Panc1 (cell line): ENCODE results near the gene PROS1. TPM values are rescaled to one million over a fixed set of nuclear protein-coding genes. Genes with fewer than 3 reads are reported as not detected.

Source experiments
- ATAC-seq: fragments of 200-7000 bp; cut with Tn5 transposase; 2 replicates; pipeline ENCODE4 v1.9.1; 2020; ENCODE audit warnings: mild to moderate bottlenecking, moderate library complexity
- BruUV-seq: library from RNA; stranded (reverse); fragments of 400-500 nt; replicated peaks from 2 replicates; lab custom pipeline; 2021; lab: Mats Ljungman, UMichigan
- CTCF ChIA-PET: fragments of 300-600 bp; sonication (Branson Sonifier 250); formaldehyde crosslinking; loops from one replicate; lab custom pipeline; 2022; ENCODE audit warnings: antibody characterized with exemption; lab: Charles Lee
- POLR2A ChIA-PET: fragments of 300-600 bp; sonication (Branson Sonifier 250); formaldehyde crosslinking; loops from one replicate; lab custom pipeline; 2022; ENCODE audit warnings: antibody characterized with exemption; lab: Charles Lee
- DNase-seq: peaks from one replicate; pipeline ENCODE4 v3.0.0-alpha.2; 2010; ENCODE audit warnings: low read depth, low spot score
- H3K27ac ChIP-seq: 2 replicates; pipeline ENCODE4 v1.5.1; 2011; ENCODE audit warnings: mild to moderate bottlenecking, low read length, inconsistent platforms
- H3K27me3 ChIP-seq: fragments of 200-500 bp; sonication (Bioruptor generic); 2 replicates; pipeline ENCODE4 v1.6.0; 2014; ENCODE audit warnings: low read length, inconsistent platforms; ENCODE audit not compliant: control insufficient read depth, insufficient read depth
- H3K36me3 ChIP-seq: fragments of 200-500 bp; sonication (Bioruptor generic); 2 replicates; pipeline ENCODE4 v1.5.1; 2014; ENCODE audit warnings: inconsistent platforms, mild to moderate bottlenecking, low read length, moderate library complexity; ENCODE audit not compliant: control insufficient read depth, insufficient read depth
- H3K4me1 ChIP-seq: 2 replicates; pipeline ENCODE4 v1.5.1; 2011; ENCODE audit warnings: inconsistent platforms, mild to moderate bottlenecking, low read length, moderate library complexity; ENCODE audit not compliant: control insufficient read depth, insufficient read depth
- H3K4me3 ChIP-seq, 2 experiments: 2 replicates each; pipeline ENCODE4 v1.5.1; 2011 to 2012; ENCODE audit warnings: low read depth in 2 of 2, low read length in 2 of 2, mild to moderate bottlenecking in 2 of 2, inconsistent platforms in 1 of 2, moderate library complexity in 1 of 2
- H3K9me3 ChIP-seq: fragments of 200-500 bp; sonication (Bioruptor generic); 2 replicates; pipeline ENCODE4 v1.5.1; 2014; ENCODE audit warnings: low read depth, mild to moderate bottlenecking, inconsistent platforms, low read length, moderate library complexity; ENCODE audit not compliant: control insufficient read depth, insufficient read depth
- POLR2AphosphoS5 ChIP-seq: IDR thresholded peaks from 2 replicates; pipeline ENCODE4 v1.6.1; 2012; ENCODE audit warnings: mild to moderate bottlenecking, low read depth, low read length, moderate library complexity
- SIN3A ChIP-seq: IDR thresholded peaks from 2 replicates; pipeline ENCODE4 v1.6.1; 2012; ENCODE audit warnings: low read depth, mild to moderate bottlenecking, low read length, moderate library complexity, borderline replicate concordance; ENCODE audit not compliant: insufficient read depth
- TCF7L2 ChIP-seq: IDR thresholded peaks from 2 replicates; pipeline ENCODE4 v1.6.1; 2011; ENCODE audit warnings: mild to moderate bottlenecking, low read depth, low read length, inconsistent platforms
- in situ Hi-C: cut with HindIII; loops from 2 replicates; pipeline ENCODE4 v1.10.0; 2016; ENCODE audit warnings: low sequenced_read_pairs, low pct_unique_long_range_greater_than_20kb
- intact Hi-C: fragments of 100-400 bp; cut with micrococcal nuclease; formaldehyde crosslinking; loops from one replicate; pipeline ENCODE4 v1.10.0; 2022; ENCODE audit not compliant: unreplicated experiment
- total RNA-seq: library from RNA; stranded (reverse); gene quantifications from one replicate; pipeline ENCODE4 v1.2.1, GENCODE V29; 2021; ENCODE audit not compliant: unreplicated experiment
- TF ChIP-seq, protein P1 (sequence below): fragments of 450-650 bp; IDR thresholded peaks from 2 replicates; pipeline ENCODE4 v1.5.1; 2017; ENCODE audit warnings: mild to moderate bottlenecking
- TF ChIP-seq, protein P2 (sequence below), 2 experiments: IDR thresholded peaks; 2 replicates each; pipeline ENCODE4 v1.6.1; 2011 to 2012; ENCODE audit warnings: low read depth in 2 of 2, control low read depth in 1 of 2, low read length in 1 of 2, mild to moderate bottlenecking in 1 of 2, moderate library complexity in 1 of 2; ENCODE audit not compliant: insufficient read depth in 1 of 2

PROS1 gene
- total RNA-seq, 1 experiment from 2014 or later: 16.8 TPM

DNA sequence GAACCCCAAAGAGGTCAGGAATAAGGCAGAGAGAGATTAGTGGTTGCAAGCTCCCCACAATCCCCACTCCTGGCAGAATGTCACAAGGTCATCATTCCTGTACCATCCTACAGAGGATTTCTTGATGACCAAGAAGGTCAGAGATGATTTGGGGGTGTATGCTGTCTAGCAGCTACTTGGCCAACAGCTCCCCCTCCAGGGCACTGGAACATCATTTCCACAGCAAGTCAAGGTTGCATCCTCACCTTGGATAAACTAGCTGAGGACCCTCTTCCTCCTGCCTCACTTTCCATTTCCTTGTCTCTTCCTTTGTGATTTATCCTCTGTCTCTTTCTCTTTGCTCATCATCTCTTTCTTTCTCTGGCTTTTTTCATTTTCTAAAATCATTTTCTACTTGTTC is 106.3 kb downstream of the PROS1 start:
- H3K4me3 ChIP-seq: no peak overlapping the region
- no peaks in the 10 kb centered on the region for H3K36me3 ChIP-seq
- TF ChIP-seq, protein P1, sequence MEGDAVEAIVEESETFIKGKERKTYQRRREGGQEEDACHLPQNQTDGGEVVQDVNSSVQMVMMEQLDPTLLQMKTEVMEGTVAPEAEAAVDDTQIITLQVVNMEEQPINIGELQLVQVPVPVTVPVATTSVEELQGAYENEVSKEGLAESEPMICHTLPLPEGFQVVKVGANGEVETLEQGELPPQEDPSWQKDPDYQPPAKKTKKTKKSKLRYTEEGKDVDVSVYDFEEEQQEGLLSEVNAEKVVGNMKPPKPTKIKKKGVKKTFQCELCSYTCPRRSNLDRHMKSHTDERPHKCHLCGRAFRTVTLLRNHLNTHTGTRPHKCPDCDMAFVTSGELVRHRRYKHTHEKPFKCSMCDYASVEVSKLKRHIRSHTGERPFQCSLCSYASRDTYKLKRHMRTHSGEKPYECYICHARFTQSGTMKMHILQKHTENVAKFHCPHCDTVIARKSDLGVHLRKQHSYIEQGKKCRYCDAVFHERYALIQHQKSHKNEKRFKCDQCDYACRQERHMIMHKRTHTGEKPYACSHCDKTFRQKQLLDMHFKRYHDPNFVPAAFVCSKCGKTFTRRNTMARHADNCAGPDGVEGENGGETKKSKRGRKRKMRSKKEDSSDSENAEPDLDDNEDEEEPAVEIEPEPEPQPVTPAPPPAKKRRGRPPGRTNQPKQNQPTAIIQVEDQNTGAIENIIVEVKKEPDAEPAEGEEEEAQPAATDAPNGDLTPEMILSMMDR: peak; percentile 23; the same call in 1 of the 2 replicates
- TF ChIP-seq SIN3A: no peak
- TF ChIP-seq, protein P2, sequence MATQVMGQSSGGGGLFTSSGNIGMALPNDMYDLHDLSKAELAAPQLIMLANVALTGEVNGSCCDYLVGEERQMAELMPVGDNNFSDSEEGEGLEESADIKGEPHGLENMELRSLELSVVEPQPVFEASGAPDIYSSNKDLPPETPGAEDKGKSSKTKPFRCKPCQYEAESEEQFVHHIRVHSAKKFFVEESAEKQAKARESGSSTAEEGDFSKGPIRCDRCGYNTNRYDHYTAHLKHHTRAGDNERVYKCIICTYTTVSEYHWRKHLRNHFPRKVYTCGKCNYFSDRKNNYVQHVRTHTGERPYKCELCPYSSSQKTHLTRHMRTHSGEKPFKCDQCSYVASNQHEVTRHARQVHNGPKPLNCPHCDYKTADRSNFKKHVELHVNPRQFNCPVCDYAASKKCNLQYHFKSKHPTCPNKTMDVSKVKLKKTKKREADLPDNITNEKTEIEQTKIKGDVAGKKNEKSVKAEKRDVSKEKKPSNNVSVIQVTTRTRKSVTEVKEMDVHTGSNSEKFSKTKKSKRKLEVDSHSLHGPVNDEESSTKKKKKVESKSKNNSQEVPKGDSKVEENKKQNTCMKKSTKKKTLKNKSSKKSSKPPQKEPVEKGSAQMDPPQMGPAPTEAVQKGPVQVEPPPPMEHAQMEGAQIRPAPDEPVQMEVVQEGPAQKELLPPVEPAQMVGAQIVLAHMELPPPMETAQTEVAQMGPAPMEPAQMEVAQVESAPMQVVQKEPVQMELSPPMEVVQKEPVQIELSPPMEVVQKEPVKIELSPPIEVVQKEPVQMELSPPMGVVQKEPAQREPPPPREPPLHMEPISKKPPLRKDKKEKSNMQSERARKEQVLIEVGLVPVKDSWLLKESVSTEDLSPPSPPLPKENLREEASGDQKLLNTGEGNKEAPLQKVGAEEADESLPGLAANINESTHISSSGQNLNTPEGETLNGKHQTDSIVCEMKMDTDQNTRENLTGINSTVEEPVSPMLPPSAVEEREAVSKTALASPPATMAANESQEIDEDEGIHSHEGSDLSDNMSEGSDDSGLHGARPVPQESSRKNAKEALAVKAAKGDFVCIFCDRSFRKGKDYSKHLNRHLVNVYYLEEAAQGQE (IDR thresholded peaks at IDR 0.05; ENCODE audit: insufficient read depth in 1 of 2, low read depth in 2 of 2, low read length in 1 of 2): no peak
- no peak for TF ChIP-seq POLR2AphosphoS5
- TF ChIP-seq TCF7L2: no peak
- CTCF ChIA-PET: interaction anchor here (0.7 kb wide), 1 partner anchor 1524 kb away, joined by 5 read pairs; no protein-coding TSS in a partner anchor
- POLR2A ChIA-PET: no interaction called here
- intact Hi-C loops (no loop called here), in situ Hi-C loops (no loop called here)
- no peak overlapping the region for H3K27ac ChIP-seq
- no peak for DNase-seq
- BruUV-seq: no TSS peak
- H3K27me3 ChIP-seq: no peaks in the 10 kb centered on the region
- H3K9me3 ChIP-seq: no peaks in the 10 kb centered on the region
- no peak for ATAC-seq
- H3K4me1 ChIP-seq: no peaks in the 10 kb centered on the region

DNA sequence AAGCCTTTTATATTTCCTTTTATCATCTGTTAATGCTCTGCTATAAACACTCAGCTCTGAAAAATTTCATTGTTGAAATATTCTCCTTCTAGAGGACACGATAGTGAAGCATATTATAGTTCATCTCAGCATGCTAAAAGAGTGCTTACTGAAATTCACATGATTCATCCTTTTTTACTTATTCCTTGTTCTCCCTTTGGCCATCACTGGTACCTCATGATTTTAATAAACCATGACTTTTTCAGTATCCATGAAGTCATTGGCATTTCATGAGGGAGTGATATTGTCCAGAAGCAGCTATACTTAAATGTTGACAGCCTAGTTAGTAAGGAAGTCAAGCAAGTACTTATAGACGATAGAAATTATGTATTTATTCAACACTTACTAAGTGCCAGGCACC is 112.7 kb downstream of the PROS1 start:
- BruUV-seq: no TSS peak
- no peak overlapping the region for H3K4me3 ChIP-seq
- POLR2A ChIA-PET: no interaction called here
- no peaks in the 10 kb centered on the region for H3K4me1 ChIP-seq
- no peak overlapping the region for H3K27ac ChIP-seq
- no peaks in the 10 kb centered on the region for H3K9me3 ChIP-seq
- intact Hi-C loops: no loop called here
- in situ Hi-C loops: no loop called here
- ATAC-seq: no peak
- CTCF ChIA-PET: no interaction called here
- no peak for TF ChIP-seq POLR2AphosphoS5
- TF ChIP-seq, protein P1: no peak
- no peaks in the 10 kb centered on the region for H3K36me3 ChIP-seq
- no peaks in the 10 kb centered on the region for H3K27me3 ChIP-seq
- DNase-seq: no peak
